Stimulated activated CD8-positive, alpha-beta memory T cell treated with anti-CD3 and anti-CD28 coated beads, Interleukin-7, amount 100 ng/mL, for 24 hours (primary cell): ENCODE measurements around the gene EPHA1.

ENCODE experiments used
- DNase-seq: peaks from one replicate; pipeline ENCODE4 v3.0.0-alpha.2; 2020; ENCODE audit warnings: low read depth

The EPHA1 gene

GRCh38 chr7:143408686-143409561, at the start of gene EPHA1:
Gene EPHA1, minus strand, starts transcription at chr7:143408856. Its CDS starts 51 bp downstream, at chr7:143408805.
- DNase-seq = no peak

- DNase-seq = no peak
Measured at GRCh38 chr7:143458263-143458662, 49.6 kb upstream of the EPHA1 start.

- no peak for DNase-seq
Measured at GRCh38 chr7:143456992-143457793, 48.5 kb upstream of the EPHA1 start.

- DNase-seq = no peak
Measured at GRCh38 chr7:143455942-143456341, 47.3 kb upstream of the EPHA1 start.

GRCh38 chr7:143455491-143455890, 46.8 kb upstream of the EPHA1 start:
- no peak for DNase-seq

GRCh38 chr7:143454091-143454680, 45.5 kb upstream of the EPHA1 start:
- DNase-seq = no peak

- no peak for DNase-seq
Measured at GRCh38 chr7:143452495-143452894, 43.8 kb upstream of the EPHA1 start.

GRCh38 chr7:143451746-143452145, 43.1 kb upstream of the EPHA1 start:
- DNase-seq = no peak

GRCh38 chr7:143451122-143451521, 42.5 kb upstream of the EPHA1 start:
- no peak for DNase-seq

GRCh38 chr7:143449793-143450192, 41.1 kb upstream of the EPHA1 start:
- no peak for DNase-seq

GRCh38 chr7:143448429-143448828, 39.8 kb upstream of the EPHA1 start:
- DNase-seq = no peak

GRCh38 chr7:143447466-143447865, 38.8 kb upstream of the EPHA1 start:
- no peak for DNase-seq

GRCh38 chr7:143444785-143445184, 36.1 kb upstream of the EPHA1 start:
- DNase-seq = no peak

GRCh38 chr7:143444063-143444782, 35.6 kb upstream of the EPHA1 start:
- no peak for DNase-seq

- no peak for DNase-seq
Measured at GRCh38 chr7:143443153-143443552, 34.5 kb upstream of the EPHA1 start, which contains the start of gene TAS2R60. Gene TAS2R60, plus strand, starts transcription at chr7:143443453. Its CDS starts 0 bp downstream, at chr7:143443453.

GRCh38 chr7:143439866-143440265, 31.2 kb upstream of the EPHA1 start:
- no peak for DNase-seq

- no peak for DNase-seq
Measured at GRCh38 chr7:143437578-143437977, 28.9 kb upstream of the EPHA1 start.

GRCh38 chr7:143436325-143436946, 27.8 kb upstream of the EPHA1 start:
- no peak for DNase-seq

- DNase-seq = no peak
Measured at GRCh38 chr7:143435266-143435665, 26.6 kb upstream of the EPHA1 start.

- DNase-seq = no peak
Measured at GRCh38 chr7:143434660-143435059, 26.0 kb upstream of the EPHA1 start.

- no peak for DNase-seq
Measured at GRCh38 chr7:143433759-143434158, 25.1 kb upstream of the EPHA1 start.
